Measurements from ENCODE around the gene BEST1. TPM values are rescaled to one million over a fixed set of nuclear protein-coding genes. Genes with fewer than 3 reads are reported as not detected.

BEST1 gene
- total RNA-seq, 1 experiment from 2014 or later = 2.3 TPM

- no peak for ATAC-seq
- Histone ChIP-seq H2AFZ (ENCODE audit: low read depth, low read length, poor library complexity, severe bottlenecking) (no peak overlapping the region), H3K4me3 (replicated peaks in 1 of 2; ENCODE audit: low read depth in 1 of 2, low read length in 2 of 2) (no peak overlapping the region), H3K4me1 (ENCODE audit: control insufficient read depth in 1 of 2, insufficient read depth in 2 of 2, low read length in 2 of 2) (peaks cover 0 to 13% of the 10 kb centered on the region in 2 experiments; a peak in 2 of 4 replicates), H3K27ac (ENCODE audit: low read depth, low read length) (no peak overlapping the region), H3K27me3 (ENCODE audit: insufficient read depth, low read length) (no peaks in the 10 kb centered on the region), H3K9ac (ENCODE audit: low read length) (no peak overlapping the region), H3K4me2 (ENCODE audit: low read length) (no peak overlapping the region), H3K9me2 (ENCODE audit: insufficient read depth) (no peaks in the 10 kb centered on the region), H4K20me1 (ENCODE audit: insufficient read depth) (no peaks in the 10 kb centered on the region), H3K9me3 (ENCODE audit: control insufficient read depth in 1 of 2, insufficient read depth in 1 of 2, low read depth in 1 of 2, low read length in 2 of 2) (no peaks in the 10 kb centered on the region), H3K79me2 (ENCODE audit: insufficient read depth, low read length) (no peaks in the 10 kb centered on the region), H3K36me3 (ENCODE audit: control insufficient read depth in 1 of 2, insufficient read depth in 2 of 2, low read length in 2 of 2) (no peaks in the 10 kb centered on the region)
- ChIA-PET CTCF (interaction anchor here (1.1 kb wide), 1 partner anchor 56 kb away, joined by 9 read pairs; no protein-coding TSS in a partner anchor), RAD21 (ENCODE audit: low non-redundant PET in 1 of 2, low total read pairs in 2 of 2, uncharacterized antibody in 2 of 2, unreplicated experiment in 2 of 2) (interaction anchor here in 1 of 2 experiments (0.7 kb wide), 1 partner anchor 27 kb away, joined by 3 read pairs; no protein-coding TSS in a partner anchor), POLR2A (interaction anchor here (1.4 kb wide), 1 partner anchor 13 kb away, joined by 4 read pairs; the partner anchor contains the start of gene FTH1)
- DNase-seq (ENCODE audit: low read depth, low spot score) = no peak
- no TSS peak for BruUV-seq (replicated peaks)
- intact Hi-C loops (cut with micrococcal nuclease) = no loop called here
- no peak for TF ChIP-seq POLR2A (IDR thresholded peaks at IDR 0.05; ENCODE audit: borderline replicate concordance, extremely low read depth, insufficient read depth, insufficient read length)
- TF ChIP-seq JUND (IDR thresholded peaks at IDR 0.05) = no peak
- TF ChIP-seq CTCF (IDR thresholded peaks at IDR 0.05 in 2 of 3, conservative IDR thresholded peaks at IDR 0.05 in 1 of 3; ENCODE audit: borderline replicate concordance in 1 of 3, insufficient read depth in 1 of 3, low read depth in 2 of 3, low read length in 2 of 3) = no peak
- TF ChIP-seq YY1 (IDR thresholded peaks at IDR 0.05; ENCODE audit: extremely low read depth, insufficient replicate concordance, low read depth, low read length) = no peak
- TF ChIP-seq, protein P1, sequence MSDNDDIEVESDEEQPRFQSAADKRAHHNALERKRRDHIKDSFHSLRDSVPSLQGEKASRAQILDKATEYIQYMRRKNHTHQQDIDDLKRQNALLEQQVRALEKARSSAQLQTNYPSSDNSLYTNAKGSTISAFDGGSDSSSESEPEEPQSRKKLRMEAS (IDR thresholded peaks at IDR 0.05) = no peak
- TF ChIP-seq ZFX (IDR thresholded peaks at IDR 0.05) = no peak
- no peak for TF ChIP-seq CEBPB (IDR thresholded peaks at IDR 0.05; ENCODE audit: low read depth)
- no peak for TF ChIP-seq ELF1 (IDR thresholded peaks at IDR 0.05; ENCODE audit: borderline replicate concordance, low read depth)
- no peak for TF ChIP-seq POLR2AphosphoS5 (IDR thresholded peaks at IDR 0.05; ENCODE audit: low read depth, low read length)
- no peak for TF ChIP-seq ZNF274 (IDR thresholded peaks at IDR 0.05; ENCODE audit: low read depth, low read length)
- TF ChIP-seq EGR1 (IDR thresholded peaks at IDR 0.05; ENCODE audit: low read depth) = no peak
- TF ChIP-seq REST (IDR thresholded peaks at IDR 0.05; ENCODE audit: low read depth) = no peak
- TF ChIP-seq, protein P2, sequence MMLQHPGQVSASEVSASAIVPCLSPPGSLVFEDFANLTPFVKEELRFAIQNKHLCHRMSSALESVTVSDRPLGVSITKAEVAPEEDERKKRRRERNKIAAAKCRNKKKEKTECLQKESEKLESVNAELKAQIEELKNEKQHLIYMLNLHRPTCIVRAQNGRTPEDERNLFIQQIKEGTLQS (IDR thresholded peaks at IDR 0.05) = no peak
- no peak for TF ChIP-seq SIN3A (IDR thresholded peaks at IDR 0.05; ENCODE audit: low read depth)
- no peak for TF ChIP-seq TCF7L2 (IDR thresholded peaks at IDR 0.05; ENCODE audit: borderline replicate concordance, extremely low read depth, insufficient read depth, insufficient read length)
- TF ChIP-seq RAD21 (IDR thresholded peaks at IDR 0.05; ENCODE audit: low read depth) = no peak
Measured at GRCh38 chr11:61954851-61955421, 4.8 kb downstream of the BEST1 start.

All from HCT116 (cell line).